Transverse colon (tissue), 4 donors: ENCODE data around the gene ZSCAN5B.

ENCODE experiments used
- EP300 ChIP-seq: sonication (generic); formaldehyde crosslinking; IDR thresholded peaks from one replicate; pipeline ENCODE4 v1.6.1; 2017; ENCODE audit warnings: antibody characterized with exemption, low read depth
- POLR2AphosphoS5 ChIP-seq, 3 donors: sonication (generic); formaldehyde crosslinking; IDR thresholded peaks; one replicate each; pipeline ENCODE4 v1.6.1; 2016; ENCODE audit warnings: antibody characterized with exemption in 3 of 3
- TF ChIP-seq, protein P1 (sequence below), 5 experiments: fragments of 200-600 bp in 3 of 5; fragments of 450-650 bp in 2 of 5; sonication (generic) in 3 of 5; IDR thresholded peaks; 1 replicate in 2 of 5; 2 replicates in 3 of 5; pipeline ENCODE4 v1.5.1; 2016 to 2017; ENCODE audit warnings: antibody characterized with exemption in 5 of 5, inconsistent platforms in 3 of 5, mild to moderate bottlenecking in 2 of 5, moderate library complexity in 1 of 5

DNA sequence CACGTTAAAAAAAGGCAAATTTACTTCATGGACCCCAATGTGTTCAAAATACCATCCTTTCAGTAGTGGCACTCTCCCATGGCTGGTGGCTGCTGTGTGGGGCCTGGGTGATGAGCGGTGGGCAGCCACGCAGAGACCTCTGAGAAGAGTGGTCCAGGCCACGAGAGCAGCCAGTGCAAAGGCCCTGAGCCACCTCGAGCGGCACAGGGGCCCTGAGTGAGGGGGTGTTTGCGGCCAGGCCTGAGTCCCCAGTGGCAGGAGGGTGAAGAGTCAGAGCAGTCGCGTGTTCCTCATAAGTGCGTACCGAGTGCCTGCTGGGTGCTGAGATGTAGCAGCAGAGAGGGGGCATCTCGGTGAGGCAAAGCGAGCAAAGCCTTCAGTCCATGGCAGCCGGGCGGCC is 49.5 kb downstream of the ZSCAN5B start:
- TF ChIP-seq, protein P1, sequence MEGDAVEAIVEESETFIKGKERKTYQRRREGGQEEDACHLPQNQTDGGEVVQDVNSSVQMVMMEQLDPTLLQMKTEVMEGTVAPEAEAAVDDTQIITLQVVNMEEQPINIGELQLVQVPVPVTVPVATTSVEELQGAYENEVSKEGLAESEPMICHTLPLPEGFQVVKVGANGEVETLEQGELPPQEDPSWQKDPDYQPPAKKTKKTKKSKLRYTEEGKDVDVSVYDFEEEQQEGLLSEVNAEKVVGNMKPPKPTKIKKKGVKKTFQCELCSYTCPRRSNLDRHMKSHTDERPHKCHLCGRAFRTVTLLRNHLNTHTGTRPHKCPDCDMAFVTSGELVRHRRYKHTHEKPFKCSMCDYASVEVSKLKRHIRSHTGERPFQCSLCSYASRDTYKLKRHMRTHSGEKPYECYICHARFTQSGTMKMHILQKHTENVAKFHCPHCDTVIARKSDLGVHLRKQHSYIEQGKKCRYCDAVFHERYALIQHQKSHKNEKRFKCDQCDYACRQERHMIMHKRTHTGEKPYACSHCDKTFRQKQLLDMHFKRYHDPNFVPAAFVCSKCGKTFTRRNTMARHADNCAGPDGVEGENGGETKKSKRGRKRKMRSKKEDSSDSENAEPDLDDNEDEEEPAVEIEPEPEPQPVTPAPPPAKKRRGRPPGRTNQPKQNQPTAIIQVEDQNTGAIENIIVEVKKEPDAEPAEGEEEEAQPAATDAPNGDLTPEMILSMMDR (IDR thresholded peaks at IDR 0.05): no peak
- no peak for TF ChIP-seq EP300
- TF ChIP-seq POLR2AphosphoS5 (IDR thresholded peaks at IDR 0.05): no peak
